GM18870 (cell line): Measurements from ENCODE around the gene ASPHD1.
"Not testable (repeated sequence)": the region's sequence is repeated elsewhere in the genome, so short reads cannot be mapped to it uniquely, and the experiment has no call there.

Source experiments
- ATAC-seq: cut with Tn5 transposase; IDR thresholded peaks from one replicate; pipeline ENCODE4 v1.9.1; 2021; ENCODE audit warnings: moderate library complexity; ENCODE audit not compliant: unreplicated experiment

ASPHD1 gene

DNA sequence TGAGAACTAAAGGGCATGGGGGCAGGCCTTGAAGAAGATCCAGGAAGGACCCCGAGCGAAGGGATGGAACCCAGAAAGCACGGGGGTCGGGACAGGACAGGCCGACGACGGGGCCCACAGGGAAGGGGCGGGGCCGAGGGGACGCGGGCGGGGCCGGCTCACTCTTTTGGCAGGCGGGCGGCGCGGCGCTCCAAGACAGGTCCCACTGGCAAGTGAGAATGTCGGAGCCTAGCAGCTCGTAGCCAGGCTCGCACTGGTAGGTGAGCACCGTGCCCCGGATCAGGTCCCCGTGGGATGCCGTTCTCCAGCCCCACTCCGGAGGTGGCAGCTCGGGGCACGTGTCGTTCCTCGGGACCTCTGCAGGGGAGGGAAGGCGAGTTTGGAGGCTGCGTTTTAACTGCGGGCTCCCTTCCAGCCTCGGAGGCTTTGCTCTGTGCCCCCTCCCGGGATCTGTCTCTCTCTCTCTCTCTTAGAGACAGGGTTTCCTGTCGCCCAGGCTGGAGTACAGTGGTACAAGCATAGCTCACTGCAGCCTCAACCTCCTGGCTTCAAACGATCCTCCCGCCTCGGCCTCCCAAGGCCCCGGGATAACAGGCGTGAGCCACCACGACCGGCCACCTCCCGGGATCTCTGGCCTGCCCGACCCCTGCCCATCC lies 23.6 kb upstream of the ASPHD1 start:
- no peak for ATAC-seq

DNA sequence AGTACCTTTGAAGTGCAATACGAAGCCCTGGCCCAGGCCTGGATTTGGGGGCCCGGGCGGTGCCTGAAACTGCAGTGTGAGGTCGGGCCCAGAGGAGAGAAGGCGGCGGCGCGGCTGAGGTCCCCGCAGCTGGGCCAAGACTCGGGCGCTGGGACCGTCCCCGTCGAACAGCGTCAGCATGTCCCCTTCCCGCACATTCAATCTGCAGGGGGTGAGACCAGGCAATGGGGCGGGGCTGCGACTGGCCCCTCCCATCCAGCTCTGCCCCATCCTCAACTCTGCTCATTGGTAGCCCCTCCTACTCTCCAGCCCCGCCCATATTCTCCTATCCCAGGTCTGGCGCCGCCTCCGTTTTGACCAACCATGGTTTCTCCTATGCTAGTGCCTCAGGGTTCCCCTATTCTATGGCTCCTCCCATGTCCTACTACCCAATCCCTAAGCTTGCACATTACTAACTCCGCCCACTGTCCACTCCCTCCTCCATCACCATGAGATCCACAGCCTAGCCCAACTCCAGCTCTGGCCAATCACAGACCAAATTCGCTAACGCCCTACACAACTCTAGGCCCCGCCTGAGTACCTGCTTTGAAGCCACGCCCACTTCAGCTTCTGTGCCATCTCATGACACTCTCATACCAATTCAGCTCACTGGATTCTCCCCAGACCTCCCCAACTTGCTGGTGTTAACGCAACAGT lies 22.9 kb upstream of the ASPHD1 start:
- ATAC-seq = no peak

DNA sequence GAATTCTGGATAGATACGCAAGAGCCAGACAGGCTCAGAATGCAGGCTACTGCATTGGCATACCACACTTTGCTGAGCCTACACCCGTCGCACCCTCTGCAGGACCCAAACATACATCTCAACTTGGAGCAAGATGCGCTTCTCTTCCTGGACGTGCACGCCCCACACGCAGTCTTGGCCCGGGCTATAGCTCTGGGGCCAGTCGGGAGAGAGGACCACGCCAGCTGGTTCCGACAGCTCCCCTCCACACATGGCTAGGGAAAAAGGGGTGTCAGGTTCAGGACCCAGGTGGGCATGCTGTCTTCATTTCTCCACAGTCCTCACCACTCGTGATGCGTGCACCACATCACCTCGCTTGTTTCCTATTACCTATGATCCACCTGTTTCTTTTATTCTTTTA lies 22.1 kb upstream of the ASPHD1 start:
- no peak for ATAC-seq

DNA sequence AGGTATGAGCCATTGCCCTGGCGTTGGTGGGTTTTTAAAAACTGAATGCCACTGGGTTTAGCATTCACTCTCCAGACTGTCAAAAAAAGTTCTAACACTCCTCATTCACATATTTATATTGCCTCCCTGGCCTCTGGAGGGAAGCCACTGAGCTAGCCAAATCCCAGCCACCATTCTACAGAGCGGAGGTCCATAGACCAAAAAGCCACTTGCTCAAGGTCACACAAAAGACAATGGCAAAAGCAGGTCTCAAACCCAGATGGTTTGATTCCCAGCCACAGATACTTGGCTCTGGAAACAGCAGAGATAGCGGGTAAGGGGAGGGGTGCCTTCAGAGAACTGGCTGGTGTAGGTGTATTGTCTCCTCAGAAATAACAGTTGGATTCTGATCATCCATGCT lies 19.2 kb upstream of the ASPHD1 start:
- ATAC-seq = no peak

DNA sequence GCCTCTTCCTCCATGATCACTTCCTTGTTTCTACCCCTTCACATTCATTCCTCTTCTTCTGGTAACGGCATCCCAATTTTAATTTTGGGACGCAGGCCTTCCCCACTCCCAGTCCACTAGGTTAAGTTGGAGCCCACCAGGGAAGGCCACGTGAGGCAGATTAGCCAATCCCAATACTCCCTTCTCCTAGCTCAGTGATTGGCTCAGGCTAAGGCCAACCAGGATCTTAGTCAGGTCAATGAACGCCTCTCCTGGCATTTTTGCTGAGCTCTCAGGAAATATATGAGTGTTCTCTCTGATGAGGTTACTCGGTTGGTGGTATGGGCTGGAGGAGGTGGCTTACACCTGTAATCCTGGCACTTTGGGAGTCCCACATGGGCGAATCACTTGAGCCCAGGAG lies 16.3 kb upstream of the ASPHD1 start:
- ATAC-seq = no peak

DNA sequence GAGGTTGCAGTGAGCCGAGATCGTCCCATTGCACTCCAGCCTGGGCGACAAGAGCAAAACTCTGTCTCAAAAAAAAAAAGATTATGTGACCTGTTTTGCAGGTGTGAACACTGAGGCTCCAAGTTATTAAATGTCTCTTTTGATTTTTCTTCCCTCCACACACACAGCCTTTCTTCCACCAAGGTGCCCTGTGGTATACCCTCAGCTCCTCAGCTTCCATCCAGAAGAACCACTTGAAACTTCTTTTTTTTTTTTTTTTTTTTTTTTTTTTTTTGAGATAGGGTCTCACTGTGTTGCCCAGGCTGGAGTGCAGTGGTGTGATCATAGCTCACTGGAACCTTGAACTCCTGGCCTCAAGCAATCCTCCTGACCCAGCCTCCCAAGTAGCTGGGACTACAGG lies 10.9 kb upstream of the ASPHD1 start:
- not testable (repeated sequence) for ATAC-seq

DNA sequence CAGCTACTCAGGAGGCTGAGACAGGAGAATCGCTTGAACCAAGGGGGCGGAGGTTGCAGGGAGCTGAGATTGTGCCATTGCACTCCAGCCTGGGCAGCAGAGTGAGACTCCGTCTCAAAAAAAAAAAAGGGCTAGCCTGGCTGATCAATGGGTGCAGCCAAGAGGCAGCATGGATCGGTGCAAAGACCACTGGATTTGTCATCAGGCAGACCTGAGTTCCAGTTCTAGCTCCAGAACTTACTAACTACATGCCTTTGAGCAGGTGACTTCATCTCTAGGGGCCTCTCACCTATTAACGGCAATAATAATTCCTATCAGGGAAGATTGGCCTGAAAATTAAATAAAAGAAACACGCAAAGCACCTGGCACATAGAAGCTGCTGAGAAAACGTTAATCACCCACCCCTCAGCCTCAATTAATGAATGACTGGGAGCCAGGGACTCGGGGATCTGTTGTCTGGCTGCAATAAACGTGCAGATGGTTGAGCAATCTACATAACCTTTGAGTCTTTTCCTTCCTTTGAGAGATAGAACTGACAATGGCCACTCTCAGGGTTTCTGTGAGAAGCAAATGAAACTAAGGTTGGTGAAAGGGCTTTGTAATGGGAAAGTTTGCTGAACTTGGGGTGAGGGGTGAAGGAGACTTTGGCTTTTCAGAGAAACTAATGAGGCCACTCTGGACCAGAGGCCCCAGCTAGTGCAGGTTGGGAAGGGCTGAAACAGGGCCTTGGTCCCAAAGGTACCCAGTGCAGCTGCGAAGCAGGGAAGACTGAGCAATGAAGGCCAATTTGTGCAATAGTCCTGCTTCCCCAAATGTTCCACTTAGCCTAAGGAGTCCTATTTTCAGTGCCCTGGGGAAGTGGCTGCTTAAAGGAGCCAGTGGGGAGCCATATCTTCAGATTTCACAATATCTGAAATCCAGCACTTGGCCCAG lies 8.5 kb upstream of the ASPHD1 start:
- ATAC-seq = no peak

DNA sequence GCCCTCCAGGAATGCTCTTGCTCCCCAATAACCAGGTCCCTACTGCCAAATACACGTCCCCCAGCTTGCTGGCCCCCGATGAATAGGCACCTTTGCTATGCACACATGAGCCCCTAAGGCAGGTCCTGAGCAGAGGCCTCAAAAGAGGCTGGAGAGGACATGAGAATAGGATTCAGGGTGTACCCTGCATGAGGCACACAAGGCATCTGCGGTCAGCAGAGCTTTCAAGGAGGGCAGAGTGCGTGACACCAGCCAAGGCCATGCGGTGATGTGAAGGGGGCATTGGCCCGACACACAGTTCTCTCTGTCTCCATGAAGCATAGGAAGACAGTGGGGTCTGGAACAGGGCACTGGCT lies 7.9 kb upstream of the ASPHD1 start:
- ATAC-seq = no peak

DNA sequence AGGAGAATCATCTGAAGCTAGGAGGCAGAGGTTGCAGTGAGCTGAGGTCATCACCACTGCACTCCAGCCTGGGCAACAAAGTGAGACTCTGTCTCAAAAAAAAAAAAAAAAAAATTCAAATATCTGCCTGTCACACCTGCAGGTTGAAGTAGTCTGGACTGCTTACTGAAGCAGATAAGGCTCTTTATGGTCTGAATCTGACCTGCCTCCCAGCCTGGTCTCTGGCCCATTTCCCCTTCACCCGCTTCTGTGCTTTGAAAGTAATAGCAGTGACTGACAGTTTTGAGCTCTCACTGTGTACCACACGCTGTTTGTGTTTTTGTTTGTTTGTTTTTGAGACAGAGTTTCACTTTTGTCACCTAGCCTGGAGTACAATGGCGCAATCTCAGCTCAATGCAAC lies 6.7 kb upstream of the ASPHD1 start:
- ATAC-seq = no peak

DNA sequence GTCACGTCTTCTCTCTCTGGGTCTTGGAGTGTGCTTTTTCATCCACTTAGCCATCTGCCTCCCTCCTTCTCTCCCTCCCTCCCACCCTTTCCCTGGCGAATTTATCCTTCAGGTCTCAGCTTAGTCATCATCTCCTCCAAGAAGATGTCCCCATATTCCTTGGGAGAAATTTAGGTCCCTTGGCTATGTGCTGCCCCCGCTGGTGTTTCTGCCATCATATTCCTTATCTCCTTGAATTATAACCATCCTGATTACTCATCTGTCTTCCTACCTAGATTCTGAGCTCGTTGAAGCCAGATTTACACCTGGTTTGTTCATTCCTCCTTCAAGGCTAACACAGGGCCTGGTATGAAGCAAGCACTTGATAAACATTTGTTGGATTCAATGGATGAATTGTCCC lies 5.9 kb upstream of the ASPHD1 start:
- ATAC-seq = no peak

DNA sequence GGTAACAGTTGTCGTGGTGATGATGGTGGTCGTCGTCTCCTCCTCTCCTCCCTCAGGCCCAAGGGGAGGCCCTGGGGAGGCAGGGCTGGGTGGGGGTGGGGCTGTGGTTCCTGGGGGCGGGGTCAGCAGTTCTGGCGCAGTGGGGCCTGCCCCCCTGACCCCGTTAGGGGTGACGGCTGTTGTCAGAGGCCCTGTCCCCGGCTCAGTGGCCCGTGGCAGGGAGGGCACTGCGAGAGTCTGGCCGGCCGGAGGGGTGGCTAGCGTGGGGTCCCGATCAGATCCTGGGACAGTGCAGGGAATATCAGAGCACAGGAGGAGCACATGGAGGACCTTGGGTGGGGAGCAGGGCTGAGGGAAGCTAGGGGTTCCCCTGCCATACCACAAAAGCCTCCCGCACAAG lies 3.4 kb upstream of the ASPHD1 start:
- no peak for ATAC-seq

DNA sequence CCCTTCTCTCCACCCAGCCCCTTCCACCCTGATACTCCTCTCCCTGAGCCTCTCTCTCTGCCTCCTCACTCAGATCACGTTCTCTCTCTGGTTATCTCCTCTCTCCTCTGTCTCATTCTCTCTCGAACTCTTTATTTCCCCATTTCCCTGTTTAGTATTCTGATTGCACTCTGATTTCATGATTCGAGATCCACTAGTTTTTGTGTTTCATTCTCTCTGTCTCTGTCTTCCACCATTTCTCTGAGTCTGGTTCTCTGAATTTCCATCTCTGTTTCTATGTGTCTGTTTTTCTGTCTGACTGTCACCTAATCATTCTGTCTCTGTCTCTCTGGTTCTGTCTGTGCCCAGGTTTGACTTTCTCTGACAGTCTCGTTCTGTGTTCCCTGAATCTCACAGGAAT lies 3.0 kb upstream of the ASPHD1 start:
- no peak for ATAC-seq

DNA sequence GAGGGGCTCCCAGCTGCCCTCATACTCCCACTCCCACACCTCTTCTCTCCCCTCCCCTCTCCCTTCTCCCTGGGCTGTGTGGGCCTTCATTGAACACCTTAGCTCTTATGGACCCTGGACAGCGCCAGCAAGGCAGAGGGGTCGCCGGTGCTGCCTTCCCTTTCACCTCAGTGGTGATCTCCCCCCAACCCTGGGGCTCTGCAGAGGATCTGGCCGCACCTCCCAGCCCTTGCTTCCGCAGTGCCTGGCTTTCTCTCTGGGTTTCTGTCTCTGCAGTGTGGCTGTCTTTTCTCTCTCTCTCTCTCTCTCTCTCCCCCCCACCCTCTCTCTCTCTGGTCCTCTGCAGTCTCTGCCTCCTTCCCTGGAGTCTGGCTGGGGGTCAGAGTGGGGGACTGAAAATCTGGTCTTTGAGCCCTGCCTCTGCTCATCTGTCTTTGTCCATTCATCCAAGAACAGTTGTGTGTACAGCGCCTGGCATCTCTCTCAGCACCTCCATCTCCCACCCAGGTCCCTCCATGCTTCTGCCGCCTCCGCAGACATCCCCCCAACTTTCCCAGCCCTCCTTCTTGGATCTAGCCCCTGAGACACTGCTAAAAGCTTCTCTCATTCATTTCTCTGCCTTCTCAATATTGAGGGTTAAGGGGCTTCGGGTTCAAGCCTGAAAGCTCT lies 2.0 kb upstream of the ASPHD1 start:
- no peak for ATAC-seq

DNA sequence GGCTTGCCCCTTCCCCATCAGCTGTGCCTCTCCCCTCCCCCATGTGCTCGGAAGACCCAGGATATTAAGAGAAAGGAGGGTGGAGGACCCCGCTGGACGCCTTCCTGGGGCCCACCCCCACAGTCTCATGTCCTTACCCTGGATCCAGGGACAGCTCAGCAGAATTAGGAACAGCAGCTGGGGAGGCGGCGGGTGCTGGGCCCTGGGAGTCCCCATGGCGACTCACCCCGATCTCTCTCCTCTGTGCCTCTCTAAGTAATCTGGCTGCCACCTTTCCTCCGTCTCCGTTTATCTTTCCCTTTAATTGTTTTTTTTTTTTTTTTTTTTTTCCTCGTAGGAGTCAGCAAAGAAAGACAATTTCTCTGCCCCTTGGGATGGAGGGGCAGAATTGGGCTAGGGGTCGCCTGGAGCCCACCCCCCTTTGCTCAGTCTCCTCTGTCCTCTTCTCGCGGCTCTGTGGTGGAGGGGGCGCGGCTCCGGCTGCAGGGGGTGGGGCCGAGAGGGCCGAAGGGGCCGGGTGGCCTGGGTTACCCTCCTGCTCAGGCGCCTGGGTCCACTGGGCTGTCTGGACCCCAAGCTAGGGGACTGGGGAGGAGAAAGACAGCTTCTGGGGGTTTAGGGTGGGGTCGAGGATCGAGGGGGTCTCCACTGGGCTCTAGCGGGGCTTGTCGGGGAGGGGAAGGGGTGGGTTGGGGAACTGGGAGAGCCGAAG lies 1.3 kb upstream of the ASPHD1 start:
- ATAC-seq = no peak

DNA sequence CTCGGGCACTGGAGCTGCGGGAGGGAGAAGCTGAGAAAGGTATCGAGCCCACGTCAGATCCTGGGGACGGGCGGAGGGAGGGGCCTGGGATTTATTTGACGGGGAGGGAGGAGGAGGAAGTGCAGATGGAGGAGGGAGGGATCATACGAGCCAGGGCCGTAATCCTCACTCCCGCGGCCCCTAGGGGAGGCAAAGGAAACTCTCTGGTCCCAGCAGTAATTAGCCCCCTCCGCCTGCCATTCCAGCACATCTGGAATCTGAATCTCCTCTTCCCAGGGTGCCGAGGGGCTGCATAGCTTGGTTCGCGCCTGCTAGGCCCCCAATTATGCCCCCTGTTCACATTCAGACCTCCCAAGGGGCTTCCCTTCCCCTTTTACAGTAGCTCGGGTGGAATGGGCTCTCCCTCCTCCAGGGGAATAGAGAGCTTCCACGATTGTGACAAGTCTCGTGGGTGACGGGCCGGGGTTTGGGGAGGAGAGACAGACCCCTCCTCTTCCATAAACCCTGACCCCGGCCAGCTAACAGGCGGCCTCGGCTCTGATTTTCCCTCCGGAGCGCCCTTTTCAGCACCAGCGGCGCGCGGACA lies 679 bp upstream of the ASPHD1 start, which contains the start of gene SEZ6L2:
Gene SEZ6L2 (minus strand): TSS at position 35 of the 586 bp plus-strand sequence. CDS start 531 bp downstream, outside the sequence.
- ATAC-seq = no peak

DNA sequence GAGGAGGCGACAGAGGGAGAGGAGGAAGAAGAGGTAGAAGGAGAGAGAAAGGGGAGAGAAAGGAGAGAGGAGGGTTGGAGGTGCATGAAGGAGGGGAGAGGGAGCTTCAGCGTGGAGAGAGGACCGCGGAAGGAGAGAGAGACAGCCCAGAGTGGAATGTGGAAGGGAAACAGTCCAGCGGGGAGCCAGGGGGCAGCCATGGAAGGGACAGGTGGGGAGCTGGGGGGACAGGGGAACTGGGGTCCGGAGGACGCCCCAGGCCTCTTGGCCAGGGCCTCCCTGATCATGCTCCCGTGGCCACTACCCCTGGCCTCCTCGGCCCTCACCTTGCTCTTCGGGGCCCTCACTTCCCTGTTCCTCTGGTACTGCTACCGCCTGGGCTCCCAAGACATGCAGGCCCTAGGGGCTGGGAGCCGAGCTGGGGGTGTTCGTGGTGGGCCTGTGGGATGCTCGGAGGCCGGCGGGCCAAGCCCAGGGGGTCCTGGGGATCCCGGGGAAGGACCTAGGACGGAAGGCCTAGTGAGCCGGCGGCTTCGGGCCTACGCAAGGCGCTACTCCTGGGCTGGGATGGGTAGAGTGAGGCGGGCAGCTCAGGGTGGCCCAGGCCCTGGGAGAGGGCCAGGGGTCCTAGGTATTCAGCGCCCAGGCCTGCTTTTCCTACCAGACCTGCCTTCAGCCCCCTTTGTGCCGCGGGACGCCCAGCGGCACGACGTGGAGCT lies 759 bp downstream of the ASPHD1 start:
- ATAC-seq = no peak

DNA sequence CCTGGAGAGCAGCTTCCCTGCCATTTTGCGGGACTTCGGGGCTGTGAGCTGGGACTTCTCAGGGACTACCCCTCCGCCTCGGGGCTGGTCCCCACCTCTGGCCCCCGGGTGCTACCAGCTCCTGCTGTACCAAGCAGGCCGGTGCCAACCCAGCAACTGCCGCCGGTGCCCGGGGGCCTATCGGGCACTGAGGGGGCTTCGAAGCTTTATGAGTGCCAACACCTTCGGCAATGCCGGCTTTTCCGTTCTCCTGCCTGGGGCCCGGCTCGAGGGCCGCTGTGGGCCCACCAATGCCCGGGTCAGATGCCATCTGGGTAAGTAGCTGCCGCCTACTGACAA lies 1.3 kb downstream of the ASPHD1 start:
- ATAC-seq = no peak

DNA sequence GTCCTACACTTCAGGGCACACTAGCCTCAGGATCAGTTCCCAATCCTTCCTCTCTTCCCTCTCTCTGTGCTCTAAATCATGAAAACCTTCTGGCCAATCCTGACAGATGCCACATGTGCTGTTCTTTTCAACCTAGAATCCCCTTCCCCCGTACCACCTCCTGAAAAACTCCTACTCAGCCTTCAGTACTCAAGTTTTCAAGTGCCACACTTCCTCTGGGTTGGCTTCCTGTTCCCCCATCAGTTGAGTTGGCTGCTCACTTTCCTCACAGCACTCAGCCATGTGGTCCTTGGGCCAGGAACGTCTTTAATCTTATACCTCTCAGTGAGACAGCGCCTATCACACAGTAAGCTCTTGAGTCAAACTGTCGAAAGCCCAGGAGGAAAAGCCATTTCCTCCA lies 3.3 kb downstream of the ASPHD1 start:
- ATAC-seq = no peak

DNA sequence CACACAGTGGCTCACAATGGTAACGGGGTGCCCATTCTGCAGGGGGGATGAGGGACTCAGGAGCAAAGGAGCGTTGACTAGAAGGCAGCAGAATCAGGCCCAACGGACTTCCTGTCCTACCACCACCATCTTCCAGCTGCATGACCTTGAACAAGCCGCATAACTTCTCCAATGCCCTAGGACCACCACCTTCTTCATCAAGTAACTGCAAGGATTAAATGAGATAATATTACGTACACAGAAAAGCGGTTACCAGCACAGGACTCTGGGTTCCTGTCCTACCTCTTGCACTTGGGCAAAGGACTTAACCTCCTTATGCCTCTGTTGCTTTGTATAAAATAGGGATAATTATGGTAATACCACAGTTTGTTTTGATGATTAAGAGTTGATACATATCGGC lies 4.7 kb downstream of the ASPHD1 start:
- ATAC-seq = no peak

DNA sequence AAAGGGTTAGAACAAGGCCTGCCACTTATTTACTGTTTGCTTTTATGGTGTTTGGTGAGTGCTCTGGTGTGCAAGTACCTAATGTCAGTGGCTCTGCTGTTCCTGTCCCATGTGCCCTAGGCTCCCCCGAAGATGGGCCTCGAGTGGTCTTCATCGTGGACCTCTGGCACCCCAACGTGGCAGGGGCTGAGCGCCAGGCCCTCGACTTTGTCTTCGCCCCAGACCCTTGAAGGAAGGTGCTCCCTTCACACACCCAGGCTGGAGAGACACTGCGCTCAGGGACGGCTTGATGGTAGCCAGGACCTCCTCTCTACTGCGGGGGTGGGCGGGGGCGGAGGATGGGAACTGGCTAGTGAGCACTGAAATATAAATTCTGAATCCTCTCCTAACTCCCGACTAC lies 5.4 kb downstream of the ASPHD1 start:
- ATAC-seq = no peak
